ENCODE measurements around the gene IGFBP4. TPM values are rescaled to one million over a fixed set of nuclear protein-coding genes. Genes with fewer than 3 reads are reported as not detected.

Gene IGFBP4
- total and polyA plus RNA-seq, 10 of the 15 experiments (the other 5 are each of a cell fraction or from before 2014, with no cell fraction given): 2.4 to 22.3 (median 6.6) TPM

GRCh38 chr17:40480501-40481003, 37.3 kb downstream of the IGFBP4 start (continued):
- TF ChIP-seq MYC (IDR thresholded peaks at IDR 0.05; ENCODE audit: insufficient read depth, insufficient read length, insufficient replicate concordance, low read length, severe bottlenecking): no peak
- TF ChIP-seq TCF7 (IDR thresholded peaks at IDR 0.05; ENCODE audit: borderline replicate concordance): peak; percentile 85
- peak; percentile 22; the same call in 1 of the 2 replicates for TF ChIP-seq TCF3 (IDR thresholded peaks at IDR 0.05; ENCODE audit: borderline replicate concordance, insufficient read depth, low read depth, low read length)
- TF ChIP-seq, protein P1, sequence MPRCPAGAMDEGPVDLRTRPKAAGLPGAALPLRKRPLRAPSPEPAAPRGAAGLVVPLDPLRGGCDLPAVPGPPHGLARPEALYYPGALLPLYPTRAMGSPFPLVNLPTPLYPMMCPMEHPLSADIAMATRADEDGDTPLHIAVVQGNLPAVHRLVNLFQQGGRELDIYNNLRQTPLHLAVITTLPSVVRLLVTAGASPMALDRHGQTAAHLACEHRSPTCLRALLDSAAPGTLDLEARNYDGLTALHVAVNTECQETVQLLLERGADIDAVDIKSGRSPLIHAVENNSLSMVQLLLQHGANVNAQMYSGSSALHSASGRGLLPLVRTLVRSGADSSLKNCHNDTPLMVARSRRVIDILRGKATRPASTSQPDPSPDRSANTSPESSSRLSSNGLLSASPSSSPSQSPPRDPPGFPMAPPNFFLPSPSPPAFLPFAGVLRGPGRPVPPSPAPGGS (IDR thresholded peaks at IDR 0.05; ENCODE audit: borderline replicate concordance, insufficient read depth, low read depth, low read length, poor library complexity, severe bottlenecking): no peak
- peak; percentile 52 to 64; a peak in 2 of 4 replicates for TF ChIP-seq IKZF2 (IDR thresholded peaks at IDR 0.05)
- TF ChIP-seq, protein P2, sequence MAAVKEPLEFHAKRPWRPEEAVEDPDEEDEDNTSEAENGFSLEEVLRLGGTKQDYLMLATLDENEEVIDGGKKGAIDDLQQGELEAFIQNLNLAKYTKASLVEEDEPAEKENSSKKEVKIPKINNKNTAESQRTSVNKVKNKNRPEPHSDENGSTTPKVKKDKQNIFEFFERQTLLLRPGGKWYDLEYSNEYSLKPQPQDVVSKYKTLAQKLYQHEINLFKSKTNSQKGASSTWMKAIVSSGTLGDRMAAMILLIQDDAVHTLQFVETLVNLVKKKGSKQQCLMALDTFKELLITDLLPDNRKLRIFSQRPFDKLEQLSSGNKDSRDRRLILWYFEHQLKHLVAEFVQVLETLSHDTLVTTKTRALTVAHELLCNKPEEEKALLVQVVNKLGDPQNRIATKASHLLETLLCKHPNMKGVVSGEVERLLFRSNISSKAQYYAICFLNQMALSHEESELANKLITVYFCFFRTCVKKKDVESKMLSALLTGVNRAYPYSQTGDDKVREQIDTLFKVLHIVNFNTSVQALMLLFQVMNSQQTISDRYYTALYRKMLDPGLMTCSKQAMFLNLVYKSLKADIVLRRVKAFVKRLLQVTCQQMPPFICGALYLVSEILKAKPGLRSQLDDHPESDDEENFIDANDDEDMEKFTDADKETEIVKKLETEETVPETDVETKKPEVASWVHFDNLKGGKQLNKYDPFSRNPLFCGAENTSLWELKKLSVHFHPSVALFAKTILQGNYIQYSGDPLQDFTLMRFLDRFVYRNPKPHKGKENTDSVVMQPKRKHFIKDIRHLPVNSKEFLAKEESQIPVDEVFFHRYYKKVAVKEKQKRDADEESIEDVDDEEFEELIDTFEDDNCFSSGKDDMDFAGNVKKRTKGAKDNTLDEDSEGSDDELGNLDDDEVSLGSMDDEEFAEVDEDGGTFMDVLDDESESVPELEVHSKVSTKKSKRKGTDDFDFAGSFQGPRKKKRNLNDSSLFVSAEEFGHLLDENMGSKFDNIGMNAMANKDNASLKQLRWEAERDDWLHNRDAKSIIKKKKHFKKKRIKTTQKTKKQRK (IDR thresholded peaks at IDR 0.05; ENCODE audit: low read depth, low read length): no peak
- no peak for TF ChIP-seq KLF5 (IDR thresholded peaks at IDR 0.05; ENCODE audit: partially characterized antibody)
- TF ChIP-seq NR2F1 (conservative IDR thresholded peaks at IDR 0.05): 0 out of 2 replicates have a peak, but pooled peaks have one; percentile 36
- no peak for TF ChIP-seq CBFB (IDR thresholded peaks at IDR 0.05; ENCODE audit: low read depth)
- TF ChIP-seq EGR1 (IDR thresholded peaks at IDR 0.05; ENCODE audit: borderline replicate concordance in 1 of 2, low read depth in 2 of 2, low read length in 2 of 2): peak in 1 of 2 experiments; percentile 75; a peak in 1 of 3 replicates
- no peak for TF ChIP-seq TCF12 (IDR thresholded peaks at IDR 0.05; ENCODE audit: low read depth, low read length)
- no peak for TF ChIP-seq CHD1 (IDR thresholded peaks at IDR 0.05; ENCODE audit: low read depth, low read length)
- TF ChIP-seq HSF1 (IDR thresholded peaks at IDR 0.05; ENCODE audit: low read depth, low read length): no peak
- peak; percentile 69; the same call in 1 of the 2 replicates for TF ChIP-seq BCL11A (IDR thresholded peaks at IDR 0.05; ENCODE audit: low read depth, low read length)
- no peak for TF ChIP-seq PML (IDR thresholded peaks at IDR 0.05; ENCODE audit: low read length)
- TF ChIP-seq CBX5 (IDR thresholded peaks at IDR 0.05; ENCODE audit: low read depth): no peak
- TF ChIP-seq PAX5 (IDR thresholded peaks at IDR 0.05; ENCODE audit: borderline replicate concordance, low read depth, low read length): no peak
- no peak for TF ChIP-seq RFX5 (IDR thresholded peaks at IDR 0.05; ENCODE audit: low read depth, low read length)
- no peak for TF ChIP-seq LARP7 (IDR thresholded peaks at IDR 0.05)
- TF ChIP-seq CHD2 (IDR thresholded peaks at IDR 0.05; ENCODE audit: borderline replicate concordance, low read depth, low read length): 0 out of 2 replicates have a peak, but pooled peaks have one; percentile 27
- TF ChIP-seq ZZZ3 (IDR thresholded peaks at IDR 0.05; ENCODE audit: control insufficient read depth, insufficient read length, low read depth): no peak
